ENCODE measurements around the gene TMEM80. TPM values are rescaled to one million over a fixed set of nuclear protein-coding genes. Genes with fewer than 3 reads are reported as not detected.
"Not testable (repeated sequence)": the region's sequence is repeated elsewhere in the genome, so short reads cannot be mapped to it uniquely, and the experiment has no call there.

The TMEM80 gene
- total RNA-seq: 10 to 100 TPM in 1 of 2 experiments, 1 to 10 TPM in 1; 8.9 to 11.2 TPM

DNA sequence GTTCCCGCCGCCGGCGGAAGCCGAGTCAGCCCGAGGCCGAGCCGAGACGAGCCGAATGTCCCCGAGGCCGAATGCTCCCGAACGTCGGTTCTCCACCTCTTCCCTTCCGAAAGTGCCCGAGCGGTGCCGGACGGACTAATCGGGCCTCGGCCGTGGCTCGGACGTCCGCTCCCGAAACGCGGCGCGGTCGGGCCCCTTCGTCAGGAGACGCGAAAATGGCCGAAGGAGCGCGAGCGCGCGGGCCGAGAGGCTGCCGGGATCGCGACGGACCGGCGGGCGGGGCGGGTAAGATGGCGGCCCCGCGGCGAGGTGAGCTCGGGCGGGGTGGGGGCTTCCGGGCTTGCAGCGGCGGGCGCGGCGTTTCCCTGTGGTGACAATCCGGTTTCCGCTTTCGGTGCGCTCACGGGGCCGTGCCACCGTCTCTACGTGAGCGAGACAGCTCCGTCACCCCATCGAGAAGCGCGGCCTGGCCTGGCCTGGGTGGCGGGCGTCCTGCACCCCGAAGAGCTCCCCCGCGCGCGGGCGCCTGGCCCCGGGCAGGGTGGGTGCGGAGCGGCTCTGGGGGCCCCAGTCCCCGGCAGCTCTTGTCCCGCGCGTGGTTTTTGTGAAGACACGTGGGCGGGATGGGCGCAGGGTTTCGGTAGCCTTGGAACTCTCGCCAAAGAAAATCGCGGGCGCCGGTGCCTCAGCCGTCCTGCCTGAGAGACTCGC, at the start of gene TMEM80:
TSS of gene TMEM80 (plus strand) at position 279 of the 711 bp plus-strand sequence. CDS start at position 291, 12 bp downstream.
- ChIA-PET CTCF (interaction anchor here (0.6 to 5.5 kb wide), 7 partner anchors 9 to 141 kb away, joined by 3 to 56 read pairs (median 3); partner anchors contain the start of gene TALDO1), POLR2A (interaction anchor here (0.6 to 2.4 kb wide), 4 partner anchors 9 to 873 kb away, joined by 3 to 18 read pairs (median 5); no protein-coding TSS in a partner anchor)

GRCh38 chr11:646214-646613, 49.4 kb upstream of the TMEM80 start:
- CTCF ChIA-PET: interaction anchor here (0.7 kb wide), 1 partner anchor 81 kb away, joined by 4 read pairs; no protein-coding TSS in a partner anchor
- POLR2A ChIA-PET: no interaction called here

GRCh38 chr11:647672-648158, 47.9 kb upstream of the TMEM80 start:
- POLR2A ChIA-PET, CTCF ChIA-PET: not testable (repeated sequence)

DNA sequence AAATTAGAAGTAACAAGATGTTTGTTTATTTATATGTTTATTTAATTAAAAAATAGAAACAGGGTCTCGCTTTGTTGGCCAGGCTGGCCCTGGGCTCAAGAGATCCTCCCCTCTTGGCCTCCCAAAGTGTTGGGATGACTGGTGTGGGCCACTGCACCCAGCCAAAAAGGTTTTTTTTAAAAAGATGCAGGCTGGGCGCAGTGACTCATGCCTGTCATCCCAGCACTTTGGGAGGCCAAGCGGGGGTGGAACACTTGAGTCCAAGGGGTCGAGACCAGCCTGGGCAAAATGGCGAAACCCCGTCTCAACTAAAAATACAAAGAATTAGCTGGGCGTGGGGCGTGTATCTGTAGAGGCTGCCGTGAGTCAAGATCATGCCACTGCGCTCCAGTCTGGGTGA, 45.1 kb upstream of the TMEM80 start:
- ChIA-PET CTCF (interaction anchor here (0.7 kb wide), 1 partner anchor 9 kb away, joined by 3 read pairs; no protein-coding TSS in a partner anchor), POLR2A (no interaction called here)

DNA sequence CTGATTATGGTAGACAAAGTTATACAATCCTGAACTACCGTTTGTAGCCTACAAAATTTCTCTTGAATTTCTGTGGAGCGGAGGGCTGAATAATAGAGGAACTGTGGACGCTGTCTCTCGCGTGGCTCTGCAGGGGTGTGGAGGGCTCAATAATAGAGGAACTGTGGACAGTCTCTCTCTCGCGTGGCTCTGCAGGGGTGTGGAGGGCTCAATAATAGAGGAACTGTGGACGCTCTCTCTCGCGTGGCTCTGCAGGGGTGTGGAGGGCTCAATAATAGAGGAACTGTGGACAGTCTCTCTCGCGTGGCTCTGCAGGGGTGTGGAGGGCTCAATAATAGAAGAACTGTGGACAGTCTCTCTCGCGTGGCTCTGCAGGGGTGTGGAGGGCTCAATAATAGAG, 42.5 kb upstream of the TMEM80 start:
- CTCF ChIA-PET, POLR2A ChIA-PET: not testable (repeated sequence)

DNA sequence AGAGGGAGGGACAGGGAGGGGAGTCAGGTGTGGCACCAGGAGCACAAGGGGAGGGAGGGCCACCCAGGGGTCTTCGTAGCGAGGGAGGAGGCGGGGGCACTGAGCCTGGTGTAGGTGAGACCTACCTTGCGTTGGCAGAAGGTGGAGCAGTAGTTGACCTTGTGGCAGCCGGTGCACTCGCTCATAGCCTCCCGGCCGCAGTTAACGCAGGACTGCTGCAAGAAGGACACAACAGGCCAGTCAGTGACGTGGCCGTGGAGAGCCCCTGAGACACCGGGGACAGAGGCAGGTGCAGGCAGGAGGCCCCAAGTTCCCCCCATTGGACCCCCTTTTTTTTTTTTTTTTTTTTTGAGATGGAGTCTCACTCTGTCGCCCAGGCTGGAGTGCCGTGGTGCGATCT, 41.8 kb upstream of the TMEM80 start:
- CTCF ChIA-PET: interaction anchor here (0.7 to 1.1 kb wide), 2 partner anchors 73 to 99 kb away, joined by 3 to 4 read pairs; no protein-coding TSS in a partner anchor
- POLR2A ChIA-PET: no interaction called here

GRCh38 chr11:654444-654843, 41.2 kb upstream of the TMEM80 start:
- CTCF ChIA-PET: interaction anchor here (0.7 to 1.1 kb wide), 2 partner anchors 72 to 100 kb away, joined by 3 to 4 read pairs; no protein-coding TSS in a partner anchor
- POLR2A ChIA-PET: not testable (repeated sequence)

- ChIA-PET CTCF (interaction anchor here (1.1 to 1.8 kb wide), 2 partner anchors 68 to 71 kb away, joined by 4 read pairs; no protein-coding TSS in a partner anchor), POLR2A (no interaction called here)
Observed at GRCh38 chr11:655036-655726, 40.4 kb upstream of the TMEM80 start.

DNA sequence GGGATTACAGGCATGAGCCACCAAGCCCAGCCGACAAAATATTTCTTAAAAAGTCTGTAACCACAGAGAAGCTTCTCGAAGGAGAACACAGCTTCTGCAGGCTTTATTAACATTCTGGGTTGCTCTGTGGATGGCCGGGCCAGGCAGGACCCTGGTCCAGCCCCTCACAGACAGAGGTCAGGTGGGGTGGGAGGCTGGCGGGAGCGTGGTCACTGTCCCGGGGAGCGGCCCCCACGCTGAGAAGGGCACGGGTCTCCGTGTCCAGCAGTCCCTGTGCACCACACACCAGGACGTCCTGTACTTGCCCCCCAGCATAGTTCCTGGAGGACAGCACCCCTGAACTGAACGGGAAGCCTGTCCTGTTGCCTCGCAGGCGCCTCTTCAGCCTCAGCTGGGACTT, 39.2 kb upstream of the TMEM80 start:
- POLR2A ChIA-PET: no interaction called here
- CTCF ChIA-PET: interaction anchor here (1.8 to 2.1 kb wide), 2 partner anchors 67 kb away, joined by 4 to 8 read pairs; no protein-coding TSS in a partner anchor

DNA sequence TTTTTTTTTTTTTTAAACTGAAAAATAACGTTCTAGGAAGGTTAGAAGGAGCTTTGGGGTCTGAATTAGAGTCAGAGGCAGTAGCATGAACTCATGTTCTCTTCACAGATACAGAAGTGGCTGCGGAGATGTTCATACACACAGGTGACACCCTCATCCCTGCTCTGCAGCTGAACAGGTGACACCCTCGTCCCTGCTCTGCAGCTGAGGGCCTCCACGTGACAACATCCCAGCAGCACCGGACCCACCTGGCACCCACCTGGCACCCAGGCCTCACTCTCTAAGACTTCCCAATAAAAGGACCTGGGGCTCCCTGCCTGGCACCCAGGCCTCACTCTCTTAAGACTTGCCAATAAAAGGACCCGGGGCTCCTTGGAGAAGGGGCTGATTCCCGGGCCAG, 38.8 kb upstream of the TMEM80 start:
- POLR2A ChIA-PET: no interaction called here
- CTCF ChIA-PET: interaction anchor here (2.1 kb wide), 1 partner anchor 67 kb away, joined by 8 read pairs; no protein-coding TSS in a partner anchor

DNA sequence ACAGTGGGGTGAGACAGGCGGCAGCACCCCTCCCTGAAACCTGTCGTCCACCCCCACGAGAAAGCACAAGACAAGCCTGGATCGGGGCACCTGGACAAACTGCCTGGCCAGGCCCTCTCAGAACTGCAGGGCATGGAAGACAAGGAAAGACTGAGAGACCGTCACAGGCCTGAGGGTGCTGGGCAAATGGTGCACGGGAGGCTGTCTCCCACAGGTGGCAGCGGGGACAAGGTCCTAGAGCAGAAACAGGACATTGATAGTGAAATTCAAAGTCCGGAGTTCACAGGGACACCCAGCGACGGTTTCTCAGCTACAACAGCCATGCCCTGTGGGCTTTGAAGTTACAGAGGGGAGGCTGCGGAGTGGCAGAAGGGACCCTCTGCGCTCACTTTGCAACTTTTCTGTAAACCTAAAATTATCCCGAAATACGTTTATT, 37.9 kb upstream of the TMEM80 start:
- POLR2A ChIA-PET: no interaction called here
- CTCF ChIA-PET: interaction anchor here (2.1 kb wide), 1 partner anchor 66 kb away, joined by 8 read pairs; no protein-coding TSS in a partner anchor

- ChIA-PET POLR2A (no interaction called here), CTCF (no interaction called here)
Observed at GRCh38 chr11:659532-660085, 36.0 kb upstream of the TMEM80 start.

- ChIA-PET POLR2A (no interaction called here), CTCF (interaction anchor here (1.3 to 2.6 kb wide), 2 partner anchors 11 to 63 kb away, joined by 3 to 13 read pairs; no protein-coding TSS in a partner anchor)
Observed at GRCh38 chr11:660281-660680, 35.3 kb upstream of the TMEM80 start.

DNA sequence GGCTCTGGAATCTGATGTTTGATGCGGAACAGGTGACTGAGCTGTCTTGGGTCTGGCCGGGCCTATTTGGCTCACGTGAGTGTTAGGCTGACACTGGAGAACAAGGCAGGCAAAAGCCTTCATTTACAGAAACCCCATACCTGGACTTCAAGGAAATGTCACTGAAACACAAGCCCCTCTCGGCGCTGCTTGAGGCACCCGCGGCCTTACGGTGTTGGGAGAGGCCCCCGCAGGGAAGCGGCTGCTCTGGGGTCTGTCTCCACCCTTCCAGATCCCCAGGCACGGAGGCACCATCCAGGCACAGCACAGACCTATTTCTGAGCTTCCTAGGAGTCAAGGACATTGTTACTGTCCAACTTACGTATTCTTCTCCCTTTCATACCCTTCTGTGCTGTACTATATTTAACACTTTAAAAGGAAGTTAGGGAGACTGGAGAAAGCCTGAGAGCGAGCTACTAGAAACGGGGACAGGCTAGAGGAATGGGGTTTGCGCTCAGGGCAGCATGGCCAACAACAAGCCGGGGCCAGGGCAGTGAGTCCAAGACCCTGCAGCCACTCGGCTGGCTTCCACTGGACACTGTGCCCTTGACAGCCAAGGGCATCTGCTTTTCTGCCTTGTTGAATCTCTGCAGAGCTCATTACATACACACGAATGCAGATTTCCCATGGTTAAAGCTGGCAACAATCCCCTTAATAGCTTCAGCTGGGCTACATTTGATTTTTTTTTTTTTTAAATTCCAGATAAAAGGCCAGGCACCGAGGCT, 34.8 kb upstream of the TMEM80 start:
- POLR2A ChIA-PET: no interaction called here

GRCh38 chr11:662689-663274, 32.8 kb upstream of the TMEM80 start:
- POLR2A ChIA-PET: no interaction called here
- CTCF ChIA-PET: interaction anchor here (1.3 to 2.6 kb wide), 3 partner anchors 60 to 108 kb away, joined by 3 to 13 read pairs (median 5); no protein-coding TSS in a partner anchor

More for the DNA sequence above, 34.8 kb upstream of the TMEM80 start:
- CTCF ChIA-PET: interaction anchor here (1.1 to 2.6 kb wide), 3 partner anchors 11 to 70 kb away, joined by 3 to 13 read pairs (median 4); no protein-coding TSS in a partner anchor

DNA sequence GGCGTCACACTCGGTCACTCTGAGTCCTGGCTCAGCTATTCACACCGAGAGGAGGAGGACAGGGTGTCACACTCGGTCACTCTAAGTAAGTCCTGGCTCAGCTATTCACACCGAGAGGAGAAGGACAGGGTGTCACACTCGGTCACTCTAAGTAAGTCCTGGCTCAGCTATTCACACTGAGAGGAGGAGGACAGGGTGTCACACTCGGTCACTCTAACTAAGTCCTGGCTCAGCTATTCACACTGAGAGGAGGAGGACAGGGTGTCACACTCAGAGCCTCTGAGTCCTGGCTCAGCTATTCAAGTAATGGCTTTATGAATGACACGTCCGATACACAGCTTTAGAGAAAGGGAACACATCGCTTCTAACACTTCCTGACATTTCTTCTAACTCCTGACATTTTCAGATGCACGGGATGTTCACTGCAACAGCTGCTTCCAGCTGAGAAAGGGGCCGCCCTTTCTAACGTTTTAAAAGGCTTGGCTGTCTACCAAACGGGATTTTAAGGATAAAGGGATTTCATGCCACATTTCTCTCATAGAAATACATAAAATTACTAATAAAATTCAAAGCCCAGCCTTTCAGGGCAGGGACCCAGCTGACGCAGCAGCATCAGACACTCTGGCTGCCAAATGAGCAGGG, 30.4 kb upstream of the TMEM80 start:
- POLR2A ChIA-PET: no interaction called here
- CTCF ChIA-PET: interaction anchor here (1.1 kb wide), 1 partner anchor 58 kb away, joined by 3 read pairs; no protein-coding TSS in a partner anchor

DNA sequence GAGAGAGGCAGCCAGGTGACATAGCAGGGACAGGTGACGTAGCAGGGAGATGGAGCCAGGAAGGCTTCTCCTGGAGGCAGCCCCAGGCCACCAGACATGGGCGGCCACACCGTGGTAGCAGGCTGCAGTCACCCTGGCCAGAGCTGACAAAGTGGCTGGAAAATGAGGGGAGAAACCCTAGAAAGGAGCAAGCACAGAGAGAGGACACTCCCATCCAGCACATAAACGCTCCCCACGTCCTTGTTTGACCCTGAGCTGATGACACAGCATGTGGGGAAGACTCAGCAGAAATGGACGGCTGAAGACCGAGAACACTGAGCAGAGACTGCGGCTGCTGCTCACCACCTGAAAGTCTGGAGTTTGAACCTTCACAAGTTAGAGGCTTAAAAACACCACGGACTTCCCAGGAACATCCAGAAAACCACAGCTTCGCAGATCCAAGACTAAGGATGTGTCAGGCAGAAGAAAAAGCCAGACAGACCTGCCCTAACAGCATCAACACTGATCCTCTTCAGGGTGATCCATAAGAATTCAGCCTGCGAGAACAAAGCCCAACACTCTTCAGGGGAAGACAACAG, 29.8 kb upstream of the TMEM80 start:
- ChIA-PET CTCF (no interaction called here), POLR2A (no interaction called here)

DNA sequence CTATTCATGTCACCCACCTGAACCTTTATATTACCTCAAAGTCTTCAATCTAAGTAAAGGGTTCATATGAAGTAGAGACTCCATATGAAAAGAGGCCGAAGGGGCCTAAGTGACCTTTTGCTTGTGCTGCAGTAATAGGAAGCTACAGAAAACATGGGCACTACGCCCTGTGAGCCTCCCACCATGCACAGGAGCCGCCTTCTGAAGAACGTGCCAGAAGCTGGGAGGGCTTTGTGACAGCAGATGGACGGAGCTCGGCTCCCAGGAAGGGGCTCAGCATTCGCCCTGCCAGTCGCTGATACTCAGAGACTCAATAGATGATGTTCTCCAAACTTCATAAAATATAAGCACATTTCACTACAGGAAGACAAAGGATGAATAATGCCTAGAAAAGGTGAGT, 21.8 kb upstream of the TMEM80 start:
- CTCF ChIA-PET: no interaction called here
- POLR2A ChIA-PET: no interaction called here
